ENCODE data around the gene FAM222B. TPM values are rescaled to one million over a fixed set of nuclear protein-coding genes. Genes with fewer than 3 reads are reported as not detected.

The FAM222B gene
- total and polyA plus RNA-seq, 9 of the 15 experiments (the other 6 are each of a cell fraction or from before 2014, with no cell fraction given), result 4.0 to 34.6 (median 7.5) TPM

DNA sequence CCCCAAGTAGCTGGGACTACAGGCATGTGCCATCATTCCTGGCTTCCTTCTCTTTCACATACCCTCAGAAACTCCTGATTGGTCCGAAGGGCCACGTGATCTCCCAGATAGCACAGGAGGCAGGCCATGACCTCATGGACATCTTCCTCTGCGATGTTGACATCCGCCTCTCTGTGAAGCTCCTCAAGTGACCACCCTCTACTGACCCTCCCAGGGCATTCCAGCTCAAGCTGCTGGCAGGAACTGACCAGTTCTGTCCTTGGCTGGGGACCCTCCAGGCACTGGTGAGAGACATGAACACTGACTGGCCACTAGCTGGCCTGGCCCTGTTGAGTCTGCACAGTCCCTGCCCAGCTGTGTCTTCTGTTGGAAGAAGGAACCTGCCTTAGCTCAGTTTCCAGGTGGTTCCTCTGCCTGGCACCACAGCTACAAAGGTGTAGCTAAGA lies 17.8 kb upstream of the FAM222B start (continued):
- TF ChIP-seq, protein P1, sequence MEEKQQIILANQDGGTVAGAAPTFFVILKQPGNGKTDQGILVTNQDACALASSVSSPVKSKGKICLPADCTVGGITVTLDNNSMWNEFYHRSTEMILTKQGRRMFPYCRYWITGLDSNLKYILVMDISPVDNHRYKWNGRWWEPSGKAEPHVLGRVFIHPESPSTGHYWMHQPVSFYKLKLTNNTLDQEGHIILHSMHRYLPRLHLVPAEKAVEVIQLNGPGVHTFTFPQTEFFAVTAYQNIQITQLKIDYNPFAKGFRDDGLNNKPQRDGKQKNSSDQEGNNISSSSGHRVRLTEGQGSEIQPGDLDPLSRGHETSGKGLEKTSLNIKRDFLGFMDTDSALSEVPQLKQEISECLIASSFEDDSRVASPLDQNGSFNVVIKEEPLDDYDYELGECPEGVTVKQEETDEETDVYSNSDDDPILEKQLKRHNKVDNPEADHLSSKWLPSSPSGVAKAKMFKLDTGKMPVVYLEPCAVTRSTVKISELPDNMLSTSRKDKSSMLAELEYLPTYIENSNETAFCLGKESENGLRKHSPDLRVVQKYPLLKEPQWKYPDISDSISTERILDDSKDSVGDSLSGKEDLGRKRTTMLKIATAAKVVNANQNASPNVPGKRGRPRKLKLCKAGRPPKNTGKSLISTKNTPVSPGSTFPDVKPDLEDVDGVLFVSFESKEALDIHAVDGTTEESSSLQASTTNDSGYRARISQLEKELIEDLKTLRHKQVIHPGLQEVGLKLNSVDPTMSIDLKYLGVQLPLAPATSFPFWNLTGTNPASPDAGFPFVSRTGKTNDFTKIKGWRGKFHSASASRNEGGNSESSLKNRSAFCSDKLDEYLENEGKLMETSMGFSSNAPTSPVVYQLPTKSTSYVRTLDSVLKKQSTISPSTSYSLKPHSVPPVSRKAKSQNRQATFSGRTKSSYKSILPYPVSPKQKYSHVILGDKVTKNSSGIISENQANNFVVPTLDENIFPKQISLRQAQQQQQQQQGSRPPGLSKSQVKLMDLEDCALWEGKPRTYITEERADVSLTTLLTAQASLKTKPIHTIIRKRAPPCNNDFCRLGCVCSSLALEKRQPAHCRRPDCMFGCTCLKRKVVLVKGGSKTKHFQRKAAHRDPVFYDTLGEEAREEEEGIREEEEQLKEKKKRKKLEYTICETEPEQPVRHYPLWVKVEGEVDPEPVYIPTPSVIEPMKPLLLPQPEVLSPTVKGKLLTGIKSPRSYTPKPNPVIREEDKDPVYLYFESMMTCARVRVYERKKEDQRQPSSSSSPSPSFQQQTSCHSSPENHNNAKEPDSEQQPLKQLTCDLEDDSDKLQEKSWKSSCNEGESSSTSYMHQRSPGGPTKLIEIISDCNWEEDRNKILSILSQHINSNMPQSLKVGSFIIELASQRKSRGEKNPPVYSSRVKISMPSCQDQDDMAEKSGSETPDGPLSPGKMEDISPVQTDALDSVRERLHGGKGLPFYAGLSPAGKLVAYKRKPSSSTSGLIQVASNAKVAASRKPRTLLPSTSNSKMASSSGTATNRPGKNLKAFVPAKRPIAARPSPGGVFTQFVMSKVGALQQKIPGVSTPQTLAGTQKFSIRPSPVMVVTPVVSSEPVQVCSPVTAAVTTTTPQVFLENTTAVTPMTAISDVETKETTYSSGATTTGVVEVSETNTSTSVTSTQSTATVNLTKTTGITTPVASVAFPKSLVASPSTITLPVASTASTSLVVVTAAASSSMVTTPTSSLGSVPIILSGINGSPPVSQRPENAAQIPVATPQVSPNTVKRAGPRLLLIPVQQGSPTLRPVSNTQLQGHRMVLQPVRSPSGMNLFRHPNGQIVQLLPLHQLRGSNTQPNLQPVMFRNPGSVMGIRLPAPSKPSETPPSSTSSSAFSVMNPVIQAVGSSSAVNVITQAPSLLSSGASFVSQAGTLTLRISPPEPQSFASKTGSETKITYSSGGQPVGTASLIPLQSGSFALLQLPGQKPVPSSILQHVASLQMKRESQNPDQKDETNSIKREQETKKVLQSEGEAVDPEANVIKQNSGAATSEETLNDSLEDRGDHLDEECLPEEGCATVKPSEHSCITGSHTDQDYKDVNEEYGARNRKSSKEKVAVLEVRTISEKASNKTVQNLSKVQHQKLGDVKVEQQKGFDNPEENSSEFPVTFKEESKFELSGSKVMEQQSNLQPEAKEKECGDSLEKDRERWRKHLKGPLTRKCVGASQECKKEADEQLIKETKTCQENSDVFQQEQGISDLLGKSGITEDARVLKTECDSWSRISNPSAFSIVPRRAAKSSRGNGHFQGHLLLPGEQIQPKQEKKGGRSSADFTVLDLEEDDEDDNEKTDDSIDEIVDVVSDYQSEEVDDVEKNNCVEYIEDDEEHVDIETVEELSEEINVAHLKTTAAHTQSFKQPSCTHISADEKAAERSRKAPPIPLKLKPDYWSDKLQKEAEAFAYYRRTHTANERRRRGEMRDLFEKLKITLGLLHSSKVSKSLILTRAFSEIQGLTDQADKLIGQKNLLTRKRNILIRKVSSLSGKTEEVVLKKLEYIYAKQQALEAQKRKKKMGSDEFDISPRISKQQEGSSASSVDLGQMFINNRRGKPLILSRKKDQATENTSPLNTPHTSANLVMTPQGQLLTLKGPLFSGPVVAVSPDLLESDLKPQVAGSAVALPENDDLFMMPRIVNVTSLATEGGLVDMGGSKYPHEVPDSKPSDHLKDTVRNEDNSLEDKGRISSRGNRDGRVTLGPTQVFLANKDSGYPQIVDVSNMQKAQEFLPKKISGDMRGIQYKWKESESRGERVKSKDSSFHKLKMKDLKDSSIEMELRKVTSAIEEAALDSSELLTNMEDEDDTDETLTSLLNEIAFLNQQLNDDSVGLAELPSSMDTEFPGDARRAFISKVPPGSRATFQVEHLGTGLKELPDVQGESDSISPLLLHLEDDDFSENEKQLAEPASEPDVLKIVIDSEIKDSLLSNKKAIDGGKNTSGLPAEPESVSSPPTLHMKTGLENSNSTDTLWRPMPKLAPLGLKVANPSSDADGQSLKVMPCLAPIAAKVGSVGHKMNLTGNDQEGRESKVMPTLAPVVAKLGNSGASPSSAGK (IDR thresholded peaks at IDR 0.05), result peak; percentile 90
- TF ChIP-seq ZBTB8A (IDR thresholded peaks at IDR 0.05; ENCODE audit: partially characterized antibody) (no peak), POLR2A (conservative IDR thresholded peaks at IDR 0.05) (peak; percentile 72), ATF7 (IDR thresholded peaks at IDR 0.05) (peak; percentile 95), NFYB (IDR thresholded peaks at IDR 0.05; ENCODE audit: extremely low read depth, insufficient read length) (peak; percentile 98), CBFA2T2 (conservative IDR thresholded peaks at IDR 0.05) (peak; percentile 76), SIN3A (IDR thresholded peaks at IDR 0.05; ENCODE audit: borderline replicate concordance in 2 of 2, control insufficient read depth in 1 of 2, low read depth in 2 of 2, low read length in 2 of 2) (0 out of 4 replicates have a peak, but pooled peaks of 1 of the 2 experiments have one; percentile 5), SMAD1 (IDR thresholded peaks at IDR 0.05; ENCODE audit: low read depth, low read length, partially characterized antibody) (peak; percentile 30), CC2D1A (IDR thresholded peaks at IDR 0.05) (no peak), NRF1 (conservative IDR thresholded peaks at IDR 0.05 in 1 of 2, IDR thresholded peaks at IDR 0.05 in 1 of 2) (peak in 1 of 2 experiments; percentile 38; a peak in 2 of 4 replicates), EP400 (IDR thresholded peaks at IDR 0.05) (peak; percentile 63; the same call in 1 of the 2 replicates), JUND (IDR thresholded peaks at IDR 0.05; ENCODE audit: borderline replicate concordance, low read depth, low read length) (peak; percentile 80), JUND (tag; IDR thresholded peaks at IDR 0.05; ENCODE audit: borderline replicate concordance, low read depth, low read length) (peak; percentile 83; the same call in 2 of the 3 replicates), CHD1 (IDR thresholded peaks at IDR 0.05; ENCODE audit: low read length) (peak; percentile 77)
- TF ChIP-seq, protein P2, sequence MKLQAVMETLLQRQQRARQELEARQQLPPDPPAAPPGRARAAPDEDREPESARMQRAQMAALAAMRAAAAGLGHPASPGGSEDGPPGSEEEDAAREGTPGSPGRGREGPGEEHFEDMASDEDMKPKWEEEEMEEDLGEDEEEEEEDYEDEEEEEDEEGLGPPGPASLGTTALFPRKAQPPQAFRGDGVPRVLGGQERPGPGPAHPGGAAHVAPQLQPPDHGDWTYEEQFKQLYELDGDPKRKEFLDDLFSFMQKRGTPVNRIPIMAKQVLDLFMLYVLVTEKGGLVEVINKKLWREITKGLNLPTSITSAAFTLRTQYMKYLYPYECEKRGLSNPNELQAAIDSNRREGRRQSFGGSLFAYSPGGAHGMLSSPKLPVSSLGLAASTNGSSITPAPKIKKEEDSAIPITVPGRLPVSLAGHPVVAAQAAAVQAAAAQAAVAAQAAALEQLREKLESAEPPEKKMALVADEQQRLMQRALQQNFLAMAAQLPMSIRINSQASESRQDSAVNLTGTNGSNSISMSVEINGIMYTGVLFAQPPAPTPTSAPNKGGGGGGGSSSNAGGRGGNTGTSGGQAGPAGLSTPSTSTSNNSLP (IDR thresholded peaks at IDR 0.05; ENCODE audit: borderline replicate concordance, low read depth, low read length), result no peak
- TF ChIP-seq, protein P3, sequence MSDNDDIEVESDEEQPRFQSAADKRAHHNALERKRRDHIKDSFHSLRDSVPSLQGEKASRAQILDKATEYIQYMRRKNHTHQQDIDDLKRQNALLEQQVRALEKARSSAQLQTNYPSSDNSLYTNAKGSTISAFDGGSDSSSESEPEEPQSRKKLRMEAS (CRISPR knock-in tag; IDR thresholded peaks at IDR 0.05), result peak; percentile 81

All from K562 (cell line).